B cell (primary cell): ENCODE data around the gene CCDC93.

Source experiments
- CTCF ChIP-seq: fragments of 200-600 bp; IDR thresholded peaks from one replicate; pipeline ENCODE4 v1.8.0; 2022; ENCODE audit warnings: antibody characterized with exemption, mild to moderate bottlenecking
- EZH2 ChIP-seq: IDR thresholded peaks from 2 replicates; pipeline ENCODE4 v1.6.1; 2012; ENCODE audit warnings: borderline replicate concordance, low read depth, mild to moderate bottlenecking, moderate library complexity, low read length; ENCODE audit not compliant: insufficient read depth, poor library complexity, severe bottlenecking

DNA sequence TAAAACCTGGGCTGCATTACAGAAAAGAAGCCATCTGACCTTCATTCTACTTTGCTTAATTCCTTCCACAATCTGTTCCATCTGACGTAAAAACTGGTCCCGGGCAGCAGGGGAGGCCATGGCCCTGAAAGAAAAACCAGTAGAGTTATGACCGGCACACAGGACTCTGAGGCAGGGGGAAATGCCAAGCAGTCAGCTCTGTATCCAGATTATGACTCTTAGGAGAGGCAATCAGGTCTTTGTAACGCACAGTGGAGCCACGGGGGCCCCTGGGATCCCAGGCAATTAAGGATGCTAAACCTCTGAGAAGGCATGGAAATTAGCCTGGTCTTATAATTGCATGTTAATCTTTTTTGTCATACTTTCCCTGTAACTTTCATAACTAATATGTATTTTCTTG is 78.4 kb downstream of the CCDC93 start:
- no peak for TF ChIP-seq CTCF
- no peak for TF ChIP-seq EZH2
